ENCODE measurements around the gene KLF13.

DNA sequence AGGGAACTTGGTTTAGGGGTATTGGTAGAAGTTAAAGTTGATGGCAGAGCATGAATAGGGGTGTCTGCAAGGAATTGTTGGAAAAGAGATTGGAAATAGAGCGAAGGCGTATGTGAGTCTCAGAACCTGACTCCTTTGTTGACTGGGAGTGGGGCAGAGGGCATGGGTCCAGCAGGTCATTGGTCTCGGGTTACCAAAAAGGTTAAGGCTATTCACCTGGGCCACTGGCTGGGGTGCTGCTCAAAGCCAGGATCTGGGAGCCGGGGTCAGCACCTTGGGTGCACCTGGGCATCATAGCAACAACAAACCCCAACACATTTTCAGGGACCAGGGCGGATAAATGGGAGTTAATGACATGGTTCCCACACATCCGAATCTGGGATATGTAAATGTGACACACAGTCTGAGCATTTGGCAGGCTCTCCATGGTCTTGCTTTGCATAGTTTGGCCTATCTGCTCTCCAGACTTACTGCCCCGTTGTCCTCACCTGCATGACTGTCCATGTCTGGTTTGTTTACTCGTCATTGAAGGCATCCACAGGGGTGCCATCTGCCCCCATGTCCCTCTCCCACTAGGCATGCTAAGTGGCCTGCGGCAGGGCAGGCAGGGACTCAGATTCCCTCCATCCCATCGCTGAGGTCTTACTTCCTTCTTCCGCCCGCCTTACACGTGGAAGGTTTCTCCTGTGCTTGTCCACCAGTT lies 10.1 kb downstream of the KLF13 start:
- no peak for TF ChIP-seq POLR2AphosphoS5 (IDR thresholded peaks at IDR 0.05)
- TF ChIP-seq, protein P1, sequence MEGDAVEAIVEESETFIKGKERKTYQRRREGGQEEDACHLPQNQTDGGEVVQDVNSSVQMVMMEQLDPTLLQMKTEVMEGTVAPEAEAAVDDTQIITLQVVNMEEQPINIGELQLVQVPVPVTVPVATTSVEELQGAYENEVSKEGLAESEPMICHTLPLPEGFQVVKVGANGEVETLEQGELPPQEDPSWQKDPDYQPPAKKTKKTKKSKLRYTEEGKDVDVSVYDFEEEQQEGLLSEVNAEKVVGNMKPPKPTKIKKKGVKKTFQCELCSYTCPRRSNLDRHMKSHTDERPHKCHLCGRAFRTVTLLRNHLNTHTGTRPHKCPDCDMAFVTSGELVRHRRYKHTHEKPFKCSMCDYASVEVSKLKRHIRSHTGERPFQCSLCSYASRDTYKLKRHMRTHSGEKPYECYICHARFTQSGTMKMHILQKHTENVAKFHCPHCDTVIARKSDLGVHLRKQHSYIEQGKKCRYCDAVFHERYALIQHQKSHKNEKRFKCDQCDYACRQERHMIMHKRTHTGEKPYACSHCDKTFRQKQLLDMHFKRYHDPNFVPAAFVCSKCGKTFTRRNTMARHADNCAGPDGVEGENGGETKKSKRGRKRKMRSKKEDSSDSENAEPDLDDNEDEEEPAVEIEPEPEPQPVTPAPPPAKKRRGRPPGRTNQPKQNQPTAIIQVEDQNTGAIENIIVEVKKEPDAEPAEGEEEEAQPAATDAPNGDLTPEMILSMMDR (IDR thresholded peaks at IDR 0.05) = no peak

Measured in sigmoid colon (tissue), 4 donors.